ENCODE results near the gene CACNA2D2.

The CACNA2D2 gene

GRCh38 chr3:50454481-50455070, 48.9 kb downstream of the CACNA2D2 start:
- DNase-seq: no peak

GRCh38 chr3:50453907-50454306, 49.5 kb downstream of the CACNA2D2 start:
- DNase-seq: no peak

DNA sequence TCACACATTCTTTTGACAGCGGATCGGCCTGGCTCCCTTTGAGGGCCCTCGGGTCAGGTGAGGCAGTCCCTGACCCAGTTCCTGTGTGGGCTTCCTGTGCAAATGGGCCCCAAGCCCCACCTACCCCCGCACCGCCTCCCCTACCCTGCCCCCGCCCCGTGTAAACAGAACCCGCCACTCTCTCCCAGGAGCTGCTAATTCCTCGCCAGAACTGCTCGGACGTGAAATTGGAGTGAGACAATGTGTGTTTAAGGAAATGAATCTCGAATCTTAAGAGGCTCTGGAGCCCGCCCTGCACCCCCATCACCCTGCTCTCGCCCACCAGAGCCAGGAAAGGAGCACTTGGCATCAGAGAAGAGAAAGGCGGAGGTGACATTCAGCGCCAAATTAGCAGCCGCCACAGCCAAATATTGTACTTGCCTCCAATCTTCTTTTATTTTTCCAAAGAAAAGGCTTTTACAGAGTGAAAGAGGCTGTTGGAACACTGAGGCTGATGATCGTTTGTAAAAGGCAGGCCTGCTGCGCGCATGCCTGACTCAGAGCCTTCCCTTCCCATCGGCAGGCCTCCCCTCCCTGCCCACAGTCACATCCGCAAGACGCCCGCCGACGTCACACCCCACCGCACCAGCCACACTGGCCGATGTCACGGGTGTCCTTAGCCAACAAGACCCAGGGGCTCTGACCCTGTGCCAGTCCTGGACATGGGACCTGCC, 53.1 kb downstream of the CACNA2D2 start:
- DNase-seq: no peak

GRCh38 chr3:50448752-50449539, 54.5 kb downstream of the CACNA2D2 start:
- DNase-seq: no peak

- no peak for DNase-seq
Measured at GRCh38 chr3:50447290-50447840, 56.1 kb downstream of the CACNA2D2 start.

- DNase-seq: no peak
Measured at GRCh38 chr3:50445919-50446318, 57.5 kb downstream of the CACNA2D2 start.

GRCh38 chr3:50444782-50445181, 58.7 kb downstream of the CACNA2D2 start:
- no peak for DNase-seq

DNA sequence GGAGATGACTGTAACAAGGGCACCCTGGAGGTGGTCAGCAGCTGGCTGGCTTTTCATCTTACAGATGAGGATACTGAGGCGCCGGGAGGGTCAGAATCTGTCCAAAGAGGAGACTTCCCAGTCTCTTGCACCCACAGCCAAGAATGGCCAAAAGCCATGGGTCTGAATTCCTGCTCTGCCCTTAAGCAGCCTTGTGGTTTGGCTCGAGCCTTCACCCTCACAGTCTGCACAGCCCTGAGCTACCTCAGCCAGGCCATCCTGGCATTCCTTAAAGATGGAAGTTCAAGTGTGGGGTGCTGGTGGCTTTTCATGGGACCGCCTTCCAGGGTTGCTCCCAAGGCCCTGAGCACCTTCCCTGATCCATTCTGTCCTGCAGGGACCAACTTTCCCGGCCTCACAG, 59.2 kb downstream of the CACNA2D2 start:
- no peak for DNase-seq

- no peak for DNase-seq
Measured at GRCh38 chr3:50442945-50443579, 60.4 kb downstream of the CACNA2D2 start.

DNA sequence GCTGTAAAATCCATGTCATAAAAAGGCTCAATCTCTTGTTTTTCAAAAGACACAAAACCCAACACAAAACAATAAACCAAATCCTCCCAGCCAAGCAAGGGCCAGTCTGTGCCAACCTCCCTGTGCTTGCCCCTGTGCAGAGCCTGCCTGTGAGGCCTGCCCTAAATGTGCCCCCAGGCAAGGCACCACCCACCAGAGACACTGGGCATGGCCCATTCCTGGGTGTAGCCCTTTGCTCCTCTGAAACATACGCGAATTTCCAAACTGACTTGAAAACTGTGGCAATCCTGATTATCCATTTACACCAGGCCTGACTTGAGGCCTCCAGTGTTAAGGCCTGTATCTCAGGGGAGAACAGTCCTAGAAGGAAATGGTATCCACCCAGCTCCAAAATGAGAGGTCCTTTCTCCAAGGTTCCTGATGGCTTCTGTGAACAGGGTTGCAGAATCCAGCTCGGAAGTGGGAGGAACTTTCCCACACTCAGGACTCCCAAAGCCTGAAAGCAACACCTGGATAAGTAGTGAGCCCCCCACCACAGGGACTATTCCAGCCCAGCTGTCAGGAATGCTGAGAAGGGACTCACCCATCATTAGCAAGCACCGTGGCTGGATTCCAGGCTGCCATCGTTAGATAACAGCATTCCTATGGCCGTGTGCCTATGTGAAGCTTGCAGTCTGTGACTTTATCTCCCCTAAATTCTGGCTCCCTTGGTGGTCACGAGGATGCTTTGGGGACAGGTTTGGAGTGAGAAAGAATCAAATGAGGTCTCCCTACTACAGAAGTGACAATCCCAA, 61.8 kb downstream of the CACNA2D2 start:
- DNase-seq: no peak

DNA sequence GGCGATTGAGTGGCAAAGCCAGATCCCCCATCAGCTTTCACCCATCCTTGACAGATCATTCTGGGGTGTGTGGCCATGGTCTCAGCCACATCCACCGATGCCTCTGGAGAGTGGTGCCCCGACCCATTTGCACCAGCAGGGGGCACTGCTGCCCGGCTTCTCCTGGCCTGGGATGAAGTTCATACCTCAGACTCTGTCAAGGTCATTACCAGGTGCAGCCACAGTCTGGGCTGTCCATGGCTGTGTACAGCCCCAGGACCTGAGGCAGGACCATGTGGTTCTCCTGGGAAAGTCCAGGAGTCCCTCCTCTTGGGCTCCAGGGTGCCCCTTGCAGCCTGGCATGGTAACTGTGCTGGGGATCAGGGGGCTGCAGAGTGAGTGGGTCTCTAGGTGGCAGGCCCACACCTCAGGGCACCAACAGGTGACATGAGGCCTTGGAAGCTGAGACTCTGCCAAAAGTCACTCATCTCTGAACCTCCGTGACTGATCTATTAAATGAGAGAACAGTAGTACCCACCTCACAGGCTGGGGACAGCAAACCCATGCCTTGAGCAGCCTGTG, 67.2 kb downstream of the CACNA2D2 start:
- no peak for DNase-seq

GRCh38 chr3:50435371-50436113, 67.9 kb downstream of the CACNA2D2 start:
- no peak for DNase-seq

DNA sequence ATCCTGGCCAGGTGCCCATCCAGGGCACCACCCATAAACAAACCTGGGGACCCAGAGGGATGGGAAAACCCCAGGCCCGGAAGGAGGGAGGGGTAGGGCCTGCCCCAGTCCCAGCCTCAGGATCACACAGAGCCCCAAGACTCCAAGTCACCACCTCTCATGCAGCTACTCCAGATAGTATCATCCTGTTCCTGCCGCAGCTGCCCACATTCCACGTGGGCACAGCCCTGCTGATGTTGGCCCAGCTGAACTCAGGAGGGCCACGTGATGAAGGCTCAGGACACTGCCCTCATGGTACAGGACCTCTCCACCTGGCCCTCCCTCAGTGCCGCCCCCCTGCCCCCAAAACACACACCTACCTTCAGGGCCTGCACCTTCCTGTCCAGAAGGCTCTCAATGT, 69.5 kb downstream of the CACNA2D2 start:
- no peak for DNase-seq

DNA sequence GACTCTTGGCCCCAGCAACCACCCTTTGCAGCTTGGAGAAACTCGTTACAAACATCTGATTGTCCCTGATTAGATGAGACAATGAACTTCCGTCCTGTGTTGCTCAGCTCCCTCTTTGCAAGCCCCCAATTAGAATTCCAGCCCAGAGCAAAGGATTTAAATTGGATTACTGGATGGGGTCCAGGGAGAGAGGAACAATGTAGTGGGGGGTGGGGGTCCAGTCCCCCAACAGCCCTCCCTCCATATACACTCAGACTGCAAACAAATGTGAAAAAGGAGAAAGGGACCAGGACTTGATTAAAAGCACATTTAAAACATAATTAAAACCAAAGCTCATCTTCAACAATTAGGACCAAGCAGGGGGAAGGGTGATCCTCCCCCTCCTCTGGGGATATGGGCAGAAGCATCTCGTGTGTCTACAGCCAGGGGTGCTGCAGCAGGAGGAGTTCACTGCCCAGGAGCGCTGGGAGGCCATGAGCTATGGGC, 72.4 kb downstream of the CACNA2D2 start:
- DNase-seq: no peak

- no peak for DNase-seq
Measured at GRCh38 chr3:50430191-50430590, 73.2 kb downstream of the CACNA2D2 start.

- no peak for DNase-seq
Measured at GRCh38 chr3:50428007-50428633, 75.3 kb downstream of the CACNA2D2 start.

DNA sequence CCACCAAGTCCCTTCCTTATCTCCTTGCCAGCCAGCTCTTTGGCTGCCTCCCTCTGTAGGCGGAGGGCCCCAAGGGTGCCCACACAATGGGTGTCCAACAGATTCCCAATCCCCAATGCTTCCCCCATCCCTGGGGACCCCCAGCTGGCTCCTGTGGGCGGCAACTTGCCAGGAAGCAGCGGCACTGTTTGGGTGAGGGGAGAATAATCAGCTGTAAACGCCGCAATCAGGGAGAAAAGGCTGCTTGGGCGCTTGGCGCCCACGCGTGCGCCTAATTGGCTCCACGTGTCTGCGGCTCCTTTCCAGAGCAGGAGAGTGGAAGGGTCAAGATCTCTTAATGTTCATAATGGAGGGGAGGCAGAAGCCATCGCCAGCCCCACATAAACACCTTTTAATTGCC, 76.2 kb downstream of the CACNA2D2 start:
- DNase-seq: no peak

DNA sequence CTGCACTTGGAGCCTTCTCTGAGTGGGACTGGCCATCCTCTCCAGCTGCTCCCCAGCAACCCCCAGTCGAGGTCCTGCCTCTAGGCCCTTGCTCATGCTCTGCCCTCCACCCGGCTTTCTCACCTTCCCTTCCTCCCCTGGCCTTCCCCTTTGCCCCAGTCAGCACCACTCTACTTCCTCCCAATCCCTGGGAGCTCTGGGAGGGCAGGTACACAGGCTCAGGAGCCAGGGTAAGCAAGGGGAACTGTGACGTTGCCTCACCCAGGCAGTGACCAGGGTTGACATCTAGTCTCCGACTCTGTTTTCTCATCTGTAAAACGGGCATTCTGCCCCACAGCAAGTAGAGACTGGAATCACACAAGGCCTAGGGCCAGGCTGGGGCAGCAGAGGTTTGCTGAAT, 77.5 kb downstream of the CACNA2D2 start:
- no peak for DNase-seq

DNA sequence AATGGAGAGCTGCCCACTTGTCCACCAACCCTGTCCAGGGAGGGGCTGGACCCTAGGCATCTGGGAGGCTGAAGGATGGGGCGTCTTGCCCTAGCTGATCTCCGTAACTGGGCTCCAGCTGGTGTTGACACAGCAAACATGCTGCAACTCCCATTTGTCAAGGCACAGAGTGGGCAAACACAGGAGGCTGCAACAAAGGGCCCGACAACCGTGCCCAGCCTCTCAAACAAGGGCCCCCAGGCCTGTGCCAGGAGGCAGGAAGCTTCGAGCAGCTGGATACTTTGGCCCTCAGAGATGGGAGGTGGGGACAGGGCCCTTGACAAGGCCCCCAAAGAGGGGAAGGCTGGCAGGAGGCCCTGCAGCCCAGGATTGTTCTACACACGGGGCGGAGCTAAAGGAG, 79.9 kb downstream of the CACNA2D2 start:
- DNase-seq: no peak

- no peak for DNase-seq
Measured at GRCh38 chr3:50422153-50422552, 81.3 kb downstream of the CACNA2D2 start.
